H4 (cell line): Measurements from ENCODE around the gene SMYD5. TPM values are rescaled to one million over a fixed set of nuclear protein-coding genes. Genes with fewer than 3 reads are reported as not detected.
"Not testable (repeated sequence)": the region's sequence is repeated elsewhere in the genome, so short reads cannot be mapped to it uniquely, and the experiment has no call there.

Source experiments
- DNase-seq: peaks from one replicate; pipeline ENCODE4 v3.0.0-alpha.2; 2015; ENCODE audit warnings: low spot score
- total RNA-seq: library from RNA; depleted of rRNA; stranded (reverse); fragments of >200 nt; shearing (Covaris generic); gene quantifications from 2 replicates; pipeline ENCODE4 v1.2.3, GENCODE V29; 2014

SMYD5 gene
- total RNA-seq, 1 experiment from 2014 or later: 24.6 TPM

DNA sequence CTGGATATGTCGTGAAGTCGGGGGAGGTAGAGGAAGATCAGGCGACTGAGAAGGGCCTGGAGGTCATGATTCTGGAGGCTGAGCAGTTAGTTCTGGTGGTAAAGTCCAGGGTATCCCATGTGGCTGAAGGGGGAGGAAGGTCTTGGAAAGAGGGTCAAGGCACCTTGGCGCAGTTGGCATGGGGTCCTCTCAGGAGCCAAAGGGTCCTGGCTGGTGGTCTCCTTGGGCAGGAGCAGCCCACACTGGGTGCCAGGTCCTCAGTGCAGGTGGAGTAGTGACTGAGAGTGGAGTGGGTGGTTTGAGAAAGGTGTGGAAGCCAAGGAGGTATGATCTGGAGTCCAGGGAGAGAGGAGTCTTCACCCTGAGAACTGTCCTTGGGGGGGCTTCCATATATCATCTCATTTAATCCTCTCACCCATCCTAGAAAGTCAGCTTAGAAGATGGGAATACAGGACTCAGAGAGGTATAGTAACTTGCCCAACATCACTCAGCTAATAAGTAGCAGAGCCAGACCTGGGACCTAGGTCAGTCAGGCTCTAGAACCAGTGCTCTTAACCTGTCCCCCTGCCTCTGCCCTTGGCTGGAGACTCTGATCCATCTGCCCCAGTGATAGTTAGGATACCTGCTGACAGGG, 45.8 kb downstream of the SMYD5 start:
- no peak for DNase-seq

DNA sequence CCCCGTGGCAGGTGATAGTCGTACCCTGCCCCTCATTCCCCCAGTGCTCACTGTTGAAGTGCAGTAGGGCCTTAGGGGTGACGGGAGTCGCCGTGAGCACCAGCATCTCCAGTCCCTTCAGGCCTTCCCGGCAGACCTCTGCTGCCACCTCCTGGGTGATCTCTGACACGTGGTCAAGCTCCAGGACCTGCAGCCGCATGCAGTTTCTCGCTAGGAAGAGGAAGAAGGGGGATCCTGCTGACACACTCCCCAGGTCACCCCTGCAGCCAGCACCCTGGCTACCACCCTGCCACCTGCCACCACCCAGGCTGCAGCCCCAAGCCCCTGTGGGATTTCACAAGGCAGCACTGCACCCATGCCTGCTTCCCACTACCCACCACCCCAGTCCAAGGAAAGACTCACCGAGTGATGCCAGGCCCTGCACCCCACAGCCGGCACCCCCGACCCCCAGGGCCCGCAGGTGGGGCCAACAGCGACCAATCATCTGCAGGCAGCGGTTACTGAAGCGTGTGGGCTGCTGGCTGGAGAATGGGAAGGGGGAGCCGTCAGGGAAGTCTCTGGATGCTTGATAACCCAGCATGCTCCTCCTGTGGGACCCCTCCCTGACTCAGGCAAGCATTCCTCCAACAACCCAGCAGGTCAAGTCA, 46.4 kb downstream of the SMYD5 start:
- DNase-seq: no peak

DNA sequence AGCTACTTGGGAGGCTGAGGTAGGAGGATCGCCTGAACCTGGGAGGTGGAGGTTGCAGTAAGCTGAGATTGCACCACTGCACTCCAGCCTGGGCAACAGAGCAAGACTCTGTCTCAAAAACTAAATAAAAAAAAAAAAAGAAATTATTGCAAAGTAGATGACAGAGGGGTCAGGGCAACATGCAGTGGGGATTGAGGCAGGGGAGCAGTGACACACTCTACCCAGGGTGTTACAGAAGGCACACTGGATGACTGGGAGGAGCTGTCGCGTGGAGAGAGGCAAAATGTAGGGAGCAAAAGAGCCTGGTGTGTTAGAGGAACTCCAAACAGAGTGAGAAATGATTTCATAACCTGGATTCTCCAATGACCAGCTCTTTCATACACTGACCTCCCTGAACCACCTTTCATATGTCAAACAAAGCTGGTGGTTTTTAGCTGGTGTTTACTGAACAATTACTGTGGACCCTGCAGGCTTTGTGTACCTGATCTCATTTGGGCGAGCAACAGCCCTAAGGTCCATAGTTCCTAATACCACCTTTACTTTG, 48.1 kb downstream of the SMYD5 start:
- DNase-seq: no peak

- not testable (repeated sequence) for DNase-seq
These were observed 48.8 kb downstream of the SMYD5 start for GRCh38 chr2:73262691-73263429.

GRCh38 chr2:73263540-73264331, 49.7 kb downstream of the SMYD5 start:
- DNase-seq: no peak

DNA sequence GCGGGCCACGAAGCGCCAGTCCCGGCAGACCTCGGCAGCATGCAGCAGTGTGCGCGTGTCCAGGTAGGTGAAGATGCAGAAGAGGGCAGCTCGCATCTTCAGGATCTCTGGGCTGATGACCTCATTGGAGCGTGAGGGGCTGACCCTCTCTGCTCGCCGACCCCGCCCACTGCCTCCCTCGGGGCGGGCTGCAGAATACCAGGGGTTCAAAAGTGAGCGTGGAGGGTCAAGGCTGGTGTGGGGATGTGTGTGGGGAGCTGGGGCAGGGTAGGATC, 50.2 kb downstream of the SMYD5 start:
- DNase-seq: no peak

DNA sequence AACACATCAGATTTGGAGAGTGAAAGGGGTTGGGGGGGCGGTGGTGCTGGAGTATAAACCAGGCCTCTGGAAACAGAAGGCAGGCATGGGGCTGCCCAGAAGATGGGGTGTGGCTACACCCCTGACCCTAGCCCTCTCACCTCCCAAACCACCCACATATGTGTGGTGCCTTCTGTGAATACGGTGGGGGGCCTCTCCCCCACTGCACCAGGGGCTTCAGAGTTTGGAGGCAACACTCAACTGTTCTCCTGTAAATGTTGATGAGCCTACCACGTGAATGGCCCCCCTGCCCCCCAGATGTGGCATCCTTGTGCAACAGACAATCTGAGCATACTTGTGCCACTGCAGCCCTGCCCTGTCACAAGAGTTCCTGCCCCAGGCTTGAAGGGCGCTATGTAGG, 50.7 kb downstream of the SMYD5 start:
- DNase-seq: no peak

GRCh38 chr2:73265298-73266060, 51.4 kb downstream of the SMYD5 start:
- DNase-seq: no peak

GRCh38 chr2:73266061-73266901, 52.2 kb downstream of the SMYD5 start:
- DNase-seq: no peak

- DNase-seq: no peak
These were observed 53.0 kb downstream of the SMYD5 start for GRCh38 chr2:73267008-73267407.

DNA sequence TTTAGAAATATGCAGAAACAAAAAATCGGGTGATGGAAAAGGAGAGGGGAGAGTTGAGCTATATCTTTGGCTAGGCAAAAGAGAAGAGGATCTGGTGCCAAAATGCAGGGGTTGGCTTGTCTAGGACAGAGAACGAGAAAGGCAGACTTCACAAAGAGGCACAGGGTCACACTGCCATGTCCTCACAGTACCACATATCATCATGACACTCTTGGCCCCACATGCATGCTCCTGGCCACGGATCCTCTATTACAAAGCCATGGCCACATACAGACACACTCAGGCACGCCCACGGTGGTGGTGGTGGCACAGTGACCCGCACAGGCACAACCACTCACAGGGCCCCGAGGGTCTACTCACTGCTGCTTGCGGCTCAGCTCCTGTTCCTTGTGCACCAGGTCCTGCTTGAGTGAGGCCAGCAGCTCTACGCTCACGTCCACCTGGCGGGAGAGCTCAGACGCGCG, 54.4 kb downstream of the SMYD5 start:
- no peak for DNase-seq

DNA sequence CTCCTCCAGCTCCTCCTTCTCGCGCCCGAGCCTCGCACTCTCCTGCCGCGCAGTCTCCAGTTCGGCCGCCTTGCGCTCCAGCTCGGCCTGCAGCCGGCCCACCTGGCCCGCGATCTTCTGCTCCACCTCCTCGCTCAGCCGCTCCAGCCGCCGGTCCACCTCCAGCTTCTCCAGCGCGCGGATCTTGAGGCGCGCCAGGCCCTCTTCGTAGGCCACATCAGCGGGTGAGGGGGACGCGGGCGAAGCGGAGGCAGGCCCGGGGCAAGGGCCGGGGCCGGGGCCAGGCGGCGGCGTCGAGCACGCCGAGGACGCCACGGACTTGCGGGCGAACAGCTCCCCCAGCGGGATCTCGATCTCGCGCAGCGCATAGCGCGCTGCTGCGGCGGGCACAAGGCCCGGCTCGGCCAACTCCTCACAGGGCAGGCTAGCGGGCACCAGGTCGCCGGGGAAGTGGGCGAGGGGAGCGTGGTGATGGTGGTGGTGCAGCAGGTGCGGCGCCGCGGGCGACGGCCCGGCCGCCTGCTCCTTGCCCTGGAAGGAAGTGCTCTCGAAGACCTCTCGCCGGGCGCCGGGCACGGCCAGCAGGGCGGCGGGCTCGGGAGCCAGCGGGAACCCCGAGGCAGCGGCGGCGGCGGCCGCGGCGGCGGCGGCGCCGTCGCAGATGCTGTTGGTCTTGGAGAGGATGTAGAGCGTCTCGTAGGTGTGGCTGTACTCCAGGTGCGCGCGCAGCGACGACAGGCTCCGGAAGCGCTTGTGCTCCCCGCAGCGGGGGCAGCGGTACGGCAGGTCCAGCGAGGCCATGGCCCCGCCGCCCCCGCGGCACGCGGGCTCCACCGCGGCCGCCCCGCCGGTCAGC, 55.0 kb downstream of the SMYD5 start:
- no peak for DNase-seq

GRCh38 chr2:73269686-73270465, 55.8 kb downstream of the SMYD5 start:
- no peak for DNase-seq

- DNase-seq: no peak
These were observed 58.2 kb downstream of the SMYD5 start for GRCh38 chr2:73272270-73272669.
